ENCODE measurements around the gene FLRT2. TPM values are rescaled to one million over a fixed set of nuclear protein-coding genes. Genes with fewer than 3 reads are reported as not detected.

The FLRT2 gene
- total RNA-seq, 1 experiment from 2014 or later, result not detected

GRCh38 chr14:85702191-85702590 is 172.2 kb downstream of the FLRT2 start:
- DNase-seq, result no peak

GRCh38 chr14:85702997-85703396 is 173.1 kb downstream of the FLRT2 start:
- CTCF ChIA-PET, result no interaction called here
- Mint-ChIP-seq H3K27me3 (ENCODE audit: unreplicated experiment) (no peaks in the 10 kb centered on the region), H3K27ac (ENCODE audit: unreplicated experiment) (no peak overlapping the region), H3K4me1 (ENCODE audit: low read depth, unreplicated experiment) (no peaks in the 10 kb centered on the region), H3K36me3 (ENCODE audit: insufficient read depth, unreplicated experiment) (no peaks in the 10 kb centered on the region), H3K9me3 (ENCODE audit: low read depth, unreplicated experiment) (peaks cover 12% of the 10 kb centered on the region), H3K4me3 (ENCODE audit: low read depth, unreplicated experiment) (no peak overlapping the region)
- TF ChIP-seq CTCF (IDR thresholded peaks at IDR 0.05; ENCODE audit: unreplicated experiment), result no peak
- BruUV-seq (replicated peaks), result no TSS peak
- DNase-seq, result no peak
- intact Hi-C loops (cut with micrococcal nuclease; ENCODE audit: unreplicated experiment), result no loop called here

More at GRCh38 chr14:85702191-85702590, 172.2 kb downstream of the FLRT2 start:
- H3K27ac Mint-ChIP-seq (ENCODE audit: unreplicated experiment), result no peak overlapping the region
- intact Hi-C loops (cut with micrococcal nuclease; ENCODE audit: unreplicated experiment), result no loop called here
- H3K4me1 Mint-ChIP-seq (ENCODE audit: low read depth, unreplicated experiment), result no peaks in the 10 kb centered on the region
- no peaks in the 10 kb centered on the region for H3K27me3 Mint-ChIP-seq (ENCODE audit: unreplicated experiment)
- no peak for TF ChIP-seq CTCF (IDR thresholded peaks at IDR 0.05; ENCODE audit: unreplicated experiment)
- no TSS peak for BruUV-seq (replicated peaks)
- H3K4me3 Mint-ChIP-seq (ENCODE audit: low read depth, unreplicated experiment), result no peak overlapping the region
- CTCF ChIA-PET, result no interaction called here
- no peaks in the 10 kb centered on the region for H3K36me3 Mint-ChIP-seq (ENCODE audit: insufficient read depth, unreplicated experiment)
- H3K9me3 Mint-ChIP-seq (ENCODE audit: low read depth, unreplicated experiment), result peaks cover 14% of the 10 kb centered on the region
